Transverse colon (tissue), 4 donors: ENCODE results near the gene RAI14.

ENCODE experiments used
- POLR2AphosphoS5 ChIP-seq, 3 donors: sonication (generic); formaldehyde crosslinking; IDR thresholded peaks; one replicate each; pipeline ENCODE4 v1.6.1; 2016; ENCODE audit warnings: antibody characterized with exemption in 3 of 3
- TF ChIP-seq, protein P1 (sequence below), 5 experiments: fragments of 200-600 bp in 3 of 5; fragments of 450-650 bp in 2 of 5; sonication (generic) in 3 of 5; IDR thresholded peaks; 1 replicate in 2 of 5; 2 replicates in 3 of 5; pipeline ENCODE4 v1.5.1; 2016 to 2017; ENCODE audit warnings: antibody characterized with exemption in 5 of 5, inconsistent platforms in 3 of 5, mild to moderate bottlenecking in 2 of 5, moderate library complexity in 1 of 5

- TF ChIP-seq, protein P1, sequence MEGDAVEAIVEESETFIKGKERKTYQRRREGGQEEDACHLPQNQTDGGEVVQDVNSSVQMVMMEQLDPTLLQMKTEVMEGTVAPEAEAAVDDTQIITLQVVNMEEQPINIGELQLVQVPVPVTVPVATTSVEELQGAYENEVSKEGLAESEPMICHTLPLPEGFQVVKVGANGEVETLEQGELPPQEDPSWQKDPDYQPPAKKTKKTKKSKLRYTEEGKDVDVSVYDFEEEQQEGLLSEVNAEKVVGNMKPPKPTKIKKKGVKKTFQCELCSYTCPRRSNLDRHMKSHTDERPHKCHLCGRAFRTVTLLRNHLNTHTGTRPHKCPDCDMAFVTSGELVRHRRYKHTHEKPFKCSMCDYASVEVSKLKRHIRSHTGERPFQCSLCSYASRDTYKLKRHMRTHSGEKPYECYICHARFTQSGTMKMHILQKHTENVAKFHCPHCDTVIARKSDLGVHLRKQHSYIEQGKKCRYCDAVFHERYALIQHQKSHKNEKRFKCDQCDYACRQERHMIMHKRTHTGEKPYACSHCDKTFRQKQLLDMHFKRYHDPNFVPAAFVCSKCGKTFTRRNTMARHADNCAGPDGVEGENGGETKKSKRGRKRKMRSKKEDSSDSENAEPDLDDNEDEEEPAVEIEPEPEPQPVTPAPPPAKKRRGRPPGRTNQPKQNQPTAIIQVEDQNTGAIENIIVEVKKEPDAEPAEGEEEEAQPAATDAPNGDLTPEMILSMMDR (IDR thresholded peaks at IDR 0.05), result no peak
- TF ChIP-seq POLR2AphosphoS5 (IDR thresholded peaks at IDR 0.05), result no peak
These were observed 192.1 kb downstream of the RAI14 start for GRCh38 chr5:34848230-34848629.
